Endothelial cell of umbilical vein (primary cell): Measurements from ENCODE around the gene ZNF398. TPM values are rescaled to one million over a fixed set of nuclear protein-coding genes. Genes with fewer than 3 reads are reported as not detected.

Experiments used
- BruUV-seq: library from RNA; stranded (reverse); fragments of 400-500 nt; replicated peaks from 2 replicates; lab custom pipeline; 2021; lab: Mats Ljungman, UMichigan
- CTCF ChIA-PET: fragments of 300-600, 350-600 bp; sonication (Branson Sonifier 250); formaldehyde crosslinking; loops from one replicate; lab custom pipeline; 2021; ENCODE audit warnings: antibody characterized with exemption, inconsistent platforms; lab: Charles Lee
- POLR2A ChIA-PET: fragments of 300-600, 350-600 bp; sonication (Branson Sonifier 250); formaldehyde crosslinking; loops from one replicate; lab custom pipeline; 2021; ENCODE audit warnings: antibody characterized with exemption, inconsistent platforms; lab: Charles Lee
- DNase-seq: peaks from one replicate; pipeline ENCODE4 v3.0.0-alpha.2; 2011; ENCODE audit warnings: low read depth, low spot score
- FAIRE-seq: peaks from 2 replicates; lab custom pipeline; 2011; peaks lifted over from hg19 to GRCh38; lab: Jason Lieb, UNC
- H2AFZ ChIP-seq: 2 replicates; pipeline ENCODE4 v1.6.0; 2012; ENCODE audit warnings: low read depth, low read length, control low read depth, inconsistent platforms
- H3K27ac ChIP-seq: 2 replicates; pipeline ENCODE4 v1.5.1; 2011; ENCODE audit warnings: low read depth, mild to moderate bottlenecking, control low read depth, low read length, moderate library complexity; ENCODE audit not compliant: insufficient read depth
- H3K27me3 ChIP-seq, 2 experiments: 2 replicates each; pipeline versions ENCODE4 v1.6.0 to v1.6.1; 2011; ENCODE audit warnings: low read length in 2 of 2, mixed read lengths in 1 of 2; ENCODE audit not compliant: control insufficient read depth in 2 of 2, insufficient read depth in 2 of 2
- H3K36me3 ChIP-seq, 2 experiments: 2 replicates in 1 of 2; 3 replicates in 1 of 2; pipeline ENCODE4 v1.5.1; 2011; ENCODE audit warnings: low read length in 2 of 2, mild to moderate bottlenecking in 1 of 2, moderate library complexity in 1 of 2; ENCODE audit not compliant: control insufficient read depth in 2 of 2, insufficient read depth in 2 of 2; ENCODE audit errors: extremely low read depth in 1 of 2
- H3K4me1 ChIP-seq: 3 replicates; pipeline ENCODE4 v1.5.1; 2011; ENCODE audit warnings: mild to moderate bottlenecking, low read length; ENCODE audit not compliant: control insufficient read depth, insufficient read depth; ENCODE audit errors: extremely low read depth
- H3K4me2 ChIP-seq: 2 replicates; pipeline ENCODE4 v1.6.1; 2011; ENCODE audit warnings: low read length, control low read depth, mixed read lengths; ENCODE audit not compliant: insufficient read depth
- H3K4me3 ChIP-seq, 3 experiments: fragments of 200-600 bp in 1 of 3; sonication (generic), shearing (Covaris generic) in 1 of 3; replicated peaks in 1 of 3; 2 replicates each; pipeline ENCODE4 v1.5.1; 2011 to 2016; ENCODE audit warnings: control low read depth in 3 of 3, low read length in 3 of 3, mild to moderate bottlenecking in 2 of 3, inconsistent platforms in 1 of 3, low read depth in 1 of 3, moderate library complexity in 1 of 3; ENCODE audit not compliant: insufficient read depth in 1 of 3
- H3K79me2 ChIP-seq: 2 replicates; pipeline ENCODE4 v1.6.0; 2012; ENCODE audit warnings: low read length, inconsistent platforms; ENCODE audit not compliant: control insufficient read depth, insufficient read depth
- H3K9ac ChIP-seq: replicated peaks from 2 replicates; pipeline ENCODE3; 2011; ENCODE audit warnings: low read length, control low read depth; ENCODE audit not compliant: insufficient read depth; ENCODE audit errors: extremely low read depth
- H3K9me1 ChIP-seq: replicated peaks from 3 replicates; pipeline ENCODE4 v1.6.0; 2011; ENCODE audit warnings: mild to moderate bottlenecking, low read length; ENCODE audit not compliant: control insufficient read depth, insufficient read depth; ENCODE audit errors: extremely low read depth
- H3K9me3 ChIP-seq: replicated peaks from 2 replicates; pipeline ENCODE4 v1.5.1; 2012; ENCODE audit warnings: low read length, inconsistent platforms; ENCODE audit not compliant: control insufficient read depth, insufficient read depth
- H4K20me1 ChIP-seq: replicated peaks from 2 replicates; pipeline ENCODE3; 2011; ENCODE audit warnings: mild to moderate bottlenecking, low read length; ENCODE audit not compliant: control insufficient read depth, insufficient read depth; ENCODE audit errors: extremely low read depth
- CTCF ChIP-seq, 2 donors: IDR thresholded peaks; 1 replicate in 1 of 2; 2 replicates in 1 of 2; pipeline ENCODE4 v1.5.1; 2011; ENCODE audit warnings: low read length in 2 of 2, mild to moderate bottlenecking in 2 of 2, moderate library complexity in 2 of 2, control low read depth in 1 of 2, inconsistent platforms in 1 of 2, low read depth in 1 of 2; ENCODE audit not compliant: insufficient read depth in 1 of 2; ENCODE audit errors: extremely low read depth in 1 of 2
- EZH2 ChIP-seq: IDR thresholded peaks from 2 replicates; pipeline ENCODE4 v1.6.1; 2012; ENCODE audit warnings: borderline replicate concordance, low read depth, mild to moderate bottlenecking, moderate library complexity, low read length, inconsistent platforms; ENCODE audit not compliant: severe bottlenecking
- FOS ChIP-seq: IDR thresholded peaks from 2 replicates; pipeline ENCODE4 v1.6.1; 2011; ENCODE audit warnings: mild to moderate bottlenecking, low read length, moderate library complexity, borderline replicate concordance; ENCODE audit not compliant: insufficient read depth
- GATA2 ChIP-seq: IDR thresholded peaks from 2 replicates; pipeline ENCODE4 v1.7.0; 2011; ENCODE audit warnings: low read depth, mild to moderate bottlenecking, moderate library complexity, mixed read lengths, low read length; ENCODE audit not compliant: insufficient read length, insufficient read depth
- JUN ChIP-seq: IDR thresholded peaks from 2 replicates; pipeline ENCODE4 v1.6.1; 2011; ENCODE audit warnings: borderline replicate concordance, low read depth; ENCODE audit not compliant: insufficient read length, insufficient read depth
- MAX ChIP-seq: IDR thresholded peaks from 2 replicates; pipeline ENCODE4 v1.6.1; 2011; ENCODE audit not compliant: insufficient read depth, insufficient read length
- dilution Hi-C: fragments of 300-500 bp; cut with MboI; formaldehyde crosslinking; loops from one replicate; pipeline ENCODE4 v1.15.0; 2019; ENCODE audit warnings: low sequenced_read_pairs; ENCODE audit not compliant: extremely low pct_ligation_motif_present
- intact Hi-C: fragments of 100-400 bp; cut with micrococcal nuclease; formaldehyde crosslinking; loops from one replicate; pipeline ENCODE4 v1.10.0; 2022
- polyA plus RNA-seq, 4 experiments: library from polyadenylated mRNA; depleted of rRNA in 3 of 4; stranded (reverse) in 3 of 4; unstranded in 1 of 4; fragments of >200 nt; gene quantifications; 2 replicates each; pipeline versions ENCODE4 v1.2.1 to v1.2.3, GENCODE V29; 2011 to 2012; ENCODE audit warnings: missing spikeins in 1 of 4
- total RNA-seq: library from RNA; stranded (reverse); gene quantifications from 2 replicates; pipeline ENCODE4 v1.2.3, GENCODE V29; 2021

The ZNF398 gene
- total and polyA plus RNA-seq, 2 donors (not counting 3 experiments of a cell fraction or from before 2014, with no cell fraction given): 7.5 to 10.6 TPM

- Histone ChIP-seq H3K27me3 (peaks cover 0 to 7% of the 10 kb centered on the region in 2 experiments), H3K4me3 (no peak overlapping the region), H3K79me2 (no peaks in the 10 kb centered on the region), H3K4me2 (no peak overlapping the region), H3K4me1 (no peaks in the 10 kb centered on the region), H2AFZ (no peak overlapping the region), H3K9ac (no peak overlapping the region), H3K9me3 (no peaks in the 10 kb centered on the region), H3K9me1 (no peaks in the 10 kb centered on the region), H3K36me3 (no peaks in the 10 kb centered on the region), H4K20me1 (no peaks in the 10 kb centered on the region), H3K27ac (no peak overlapping the region)
- BruUV-seq: no TSS peak
- no peak for FAIRE-seq
- POLR2A ChIA-PET: no interaction called here
- intact Hi-C loops: no loop called here
- CTCF ChIA-PET: interaction anchor here (0.7 to 1.3 kb wide), 4 partner anchors 7 to 123 kb away, joined by 3 to 7 read pairs (median 4); partner anchors contain the start of gene ZNF398
- DNase-seq: no peak
- TF ChIP-seq GATA2 (no peak), EZH2 (no peak), CTCF (IDR thresholded peaks at IDR 0.05; ENCODE audit: extremely low read depth in 1 of 2, insufficient read depth in 1 of 2, low read depth in 1 of 2, low read length in 2 of 2) (no peak), MAX (no peak), JUN (no peak), FOS (no peak)
- dilution Hi-C loops: no loop called here
Observed at GRCh38 chr7:149188637-149189259, 41.5 kb downstream of the ZNF398 start.
